PC-9 (cell line): Measurements from ENCODE around the gene CPN2. TPM values are rescaled to one million over a fixed set of nuclear protein-coding genes. Genes with fewer than 3 reads are reported as not detected.
A peak's percentile ranks its signal among the peaks of the same experiment; 100 is the strongest.

Experiments used
- BruUV-seq: library from RNA; stranded (reverse); fragments of 400-500 nt; replicated peaks from 2 replicates; lab custom pipeline; 2021; lab: Mats Ljungman, UMichigan
- CTCF ChIA-PET: fragments of 300-600 bp; sonication (Branson Sonifier 250); formaldehyde crosslinking; loops from one replicate; lab custom pipeline; 2022; ENCODE audit warnings: antibody characterized with exemption; lab: Charles Lee
- POLR2A ChIA-PET: fragments of 300-600 bp; sonication (Branson Sonifier 250); formaldehyde crosslinking; loops from one replicate; lab custom pipeline; 2022; ENCODE audit warnings: antibody characterized with exemption; ENCODE audit not compliant: unreplicated experiment; lab: Charles Lee
- DNase-seq, 2 experiments: peaks; one replicate each; pipeline versions ENCODE4 v3.0.0 to v3.0.0-alpha.2; 2015 to 2022; ENCODE audit warnings: mixed read lengths in 1 of 2
- H2AFZ ChIP-seq: fragments of 200-600 bp; sonication (generic); 2 replicates; pipeline ENCODE4 v1.8.1; 2017; ENCODE audit warnings: antibody characterized with exemption
- H3F3A ChIP-seq: fragments of 200-600 bp; sonication (generic); 2 replicates; pipeline ENCODE4 v1.8.1; 2017; ENCODE audit warnings: antibody characterized with exemption, mild to moderate bottlenecking, low read depth; ENCODE audit not compliant: insufficient read depth
- H3K27ac ChIP-seq: fragments of 200-600 bp; sonication (generic); 2 replicates; pipeline ENCODE4 v1.6.1; 2016; ENCODE audit warnings: mixed run types
- H3K27me3 ChIP-seq: fragments of 200-600 bp; sonication (generic); 2 replicates; pipeline ENCODE4 v1.6.1; 2016; ENCODE audit warnings: low read depth, mixed run types; ENCODE audit not compliant: insufficient read depth
- H3K36me3 ChIP-seq: fragments of 200-600 bp; sonication (generic); 2 replicates; pipeline ENCODE4 v1.6.1; 2016; ENCODE audit warnings: low read depth, mixed run types
- H3K4me1 ChIP-seq: fragments of 200-600 bp; sonication (generic); replicated peaks from 2 replicates; pipeline ENCODE4 v1.6.1; 2016; ENCODE audit warnings: mixed run types; ENCODE audit not compliant: insufficient read depth
- H3K4me2 ChIP-seq: fragments of 200-600 bp; sonication (generic); 2 replicates; pipeline ENCODE4 v1.6.1; 2017; ENCODE audit warnings: mixed run types
- H3K4me3 ChIP-seq: fragments of 200-600 bp; sonication (generic); 2 replicates; pipeline ENCODE4 v1.6.1; 2016; ENCODE audit warnings: mixed run types
- H3K79me2 ChIP-seq: fragments of 200-600 bp; sonication (generic); 2 replicates; pipeline ENCODE4 v1.6.1; 2017; ENCODE audit warnings: low read depth, mixed run types
- H3K9me2 ChIP-seq: fragments of 200-600 bp; sonication (generic); 2 replicates; pipeline ENCODE4 v1.8.1; 2017; ENCODE audit warnings: mild to moderate bottlenecking; ENCODE audit not compliant: insufficient read depth
- H3K9me3 ChIP-seq: fragments of 200-600 bp; sonication (generic); 2 replicates; pipeline ENCODE4 v1.8.1; 2016; ENCODE audit warnings: low read depth; ENCODE audit not compliant: insufficient read depth
- H4K20me1 ChIP-seq: fragments of 200-600 bp; sonication (generic); 2 replicates; pipeline ENCODE4 v1.8.1; 2017; ENCODE audit not compliant: insufficient read depth
- CTCF ChIP-seq: fragments of 200-600 bp; sonication (generic); conservative IDR thresholded peaks from 2 replicates; pipeline ENCODE4 v1.6.1; 2017; ENCODE audit warnings: mixed run types, antibody characterized with exemption, mild to moderate bottlenecking, moderate library complexity
- EZH2 ChIP-seq: fragments of 200-600 bp; sonication (generic); IDR thresholded peaks from 2 replicates; pipeline ENCODE4 v1.8.0; 2017; ENCODE audit warnings: antibody characterized with exemption, low read depth
- intact Hi-C: fragments of 100-400 bp; cut with micrococcal nuclease; formaldehyde crosslinking; loops from one replicate; pipeline ENCODE4 v1.10.0; 2022; ENCODE audit not compliant: unreplicated experiment
- total RNA-seq: library from RNA; stranded (reverse); gene quantifications from 2 replicates; pipeline ENCODE4 v1.2.3, GENCODE V29; 2021

Gene CPN2
- total RNA-seq, 1 experiment from 2014 or later, result not detected

GRCh38 chr3:194322678-194323211, 28.4 kb downstream of the CPN2 start:
- H3K4me3 ChIP-seq, result peak overlapping the region; percentile 74
- no TSS peak for BruUV-seq
- POLR2A ChIA-PET, result interaction anchor here (0.5 to 1.2 kb wide), 27 partner anchors 26 to 1410 kb away, joined by 3 to 39 read pairs (median 4); partner anchors contain the start of gene HES1
- no peaks in the 10 kb centered on the region for H3K27me3 ChIP-seq
- H3K9me2 ChIP-seq, result no peaks in the 10 kb centered on the region
- H3K36me3 ChIP-seq, result peaks cover 30% of the 10 kb centered on the region
- H3K79me2 ChIP-seq, result peaks cover 41% of the 10 kb centered on the region
- CTCF ChIA-PET, result interaction anchor here (0.5 to 1.3 kb wide), 4 partner anchors 11 to 109 kb away, joined by 3 to 9 read pairs (median 4); no protein-coding TSS in a partner anchor
- H2AFZ ChIP-seq, result peak overlapping the region; percentile 44
- TF ChIP-seq CTCF (no peak), EZH2 (no peak)
- peaks cover 39% of the 10 kb centered on the region for H3K4me1 ChIP-seq
- intact Hi-C loops, result loop anchor here (1.0 to 5.0 kb wide), 10 partner anchors 26 to 730 kb away; partner anchors contain the start of gene OPA1
- H3K4me2 ChIP-seq, result peak overlapping the region; percentile 86
- H3F3A ChIP-seq, result peaks cover 81% of the 10 kb centered on the region
- H3K27ac ChIP-seq, result peak overlapping the region; percentile 98
- H3K9me3 ChIP-seq, result peaks cover 24% of the 10 kb centered on the region
- peak; percentile 97 to 99 for DNase-seq
- no peaks in the 10 kb centered on the region for H4K20me1 ChIP-seq

GRCh38 chr3:194321693-194322640, 29.2 kb downstream of the CPN2 start:
- H3K9me2 ChIP-seq, result no peaks in the 10 kb centered on the region
- H3K27me3 ChIP-seq, result no peaks in the 10 kb centered on the region
- H3K79me2 ChIP-seq, result peaks cover 41% of the 10 kb centered on the region
- BruUV-seq, result TSS peak; percentile 50
- DNase-seq, result peak; percentile 75 to 85
- H3F3A ChIP-seq, result peaks cover 79% of the 10 kb centered on the region
- peaks cover 24% of the 10 kb centered on the region for H3K9me3 ChIP-seq
- H3K4me1 ChIP-seq, result peaks cover 39% of the 10 kb centered on the region
- H3K27ac ChIP-seq, result peak overlapping the region; percentile 98
- intact Hi-C loops, result loop anchor here (1.0 to 5.0 kb wide), 10 partner anchors 25 to 730 kb away; partner anchors contain the start of gene OPA1
- H3K4me2 ChIP-seq, result peak overlapping the region; percentile 86
- H4K20me1 ChIP-seq, result no peaks in the 10 kb centered on the region
- H2AFZ ChIP-seq, result no peak overlapping the region
- ChIA-PET CTCF (interaction anchor here (0.6 to 1.3 kb wide), 2 partner anchors 12 to 13 kb away, joined by 6 to 9 read pairs; no protein-coding TSS in a partner anchor), POLR2A (interaction anchor here (0.5 to 1.2 kb wide), 16 partner anchors 25 to 1021 kb away, joined by 3 to 39 read pairs (median 4); partner anchors contain the start of gene HES1)
- TF ChIP-seq CTCF (peak; percentile 34; the same call in 1 of the 2 replicates), EZH2 (no peak)
- H3K36me3 ChIP-seq, result peaks cover 32% of the 10 kb centered on the region
- peak overlapping the region; percentile 74 for H3K4me3 ChIP-seq

GRCh38 chr3:194320744-194321243, 30.3 kb downstream of the CPN2 start:
- H2AFZ ChIP-seq, result no peak overlapping the region
- peak overlapping the region; percentile 74 for H3K4me3 ChIP-seq
- H3K9me2 ChIP-seq, result no peaks in the 10 kb centered on the region
- CTCF ChIA-PET, result interaction anchor here (0.6 kb wide), 1 partner anchor 244 kb away, joined by 3 read pairs; no protein-coding TSS in a partner anchor
- H3K4me1 ChIP-seq, result peaks cover 47% of the 10 kb centered on the region
- H3K79me2 ChIP-seq, result peaks cover 41% of the 10 kb centered on the region
- peaks cover 24% of the 10 kb centered on the region for H3K9me3 ChIP-seq
- peaks cover 32% of the 10 kb centered on the region for H3K36me3 ChIP-seq
- no peak for DNase-seq
- POLR2A ChIA-PET, result interaction anchor here (0.6 kb wide), 1 partner anchor 565 kb away, joined by 4 read pairs; no protein-coding TSS in a partner anchor
- no peak for TF ChIP-seq EZH2
- no peak for TF ChIP-seq CTCF
- no peaks in the 10 kb centered on the region for H4K20me1 ChIP-seq
- H3F3A ChIP-seq, result peaks cover 78% of the 10 kb centered on the region
- BruUV-seq, result no TSS peak
- H3K27me3 ChIP-seq, result no peaks in the 10 kb centered on the region
- H3K27ac ChIP-seq, result peak overlapping the region; percentile 98
- intact Hi-C loops, result loop anchor here (5.0 kb wide), 2 partner anchors 248 to 728 kb away; partner anchors contain the start of gene OPA1
- peak overlapping the region; percentile 86 for H3K4me2 ChIP-seq
